GM21447 (cell line): ENCODE results near the gene NUB1.
A peak's percentile ranks its signal among the peaks of the same experiment; 100 is the strongest.

ENCODE experiments used
- ATAC-seq: cut with Tn5 transposase; IDR thresholded peaks from one replicate; pipeline ENCODE4 v1.9.1; 2021; ENCODE audit not compliant: unreplicated experiment

NUB1 gene

DNA sequence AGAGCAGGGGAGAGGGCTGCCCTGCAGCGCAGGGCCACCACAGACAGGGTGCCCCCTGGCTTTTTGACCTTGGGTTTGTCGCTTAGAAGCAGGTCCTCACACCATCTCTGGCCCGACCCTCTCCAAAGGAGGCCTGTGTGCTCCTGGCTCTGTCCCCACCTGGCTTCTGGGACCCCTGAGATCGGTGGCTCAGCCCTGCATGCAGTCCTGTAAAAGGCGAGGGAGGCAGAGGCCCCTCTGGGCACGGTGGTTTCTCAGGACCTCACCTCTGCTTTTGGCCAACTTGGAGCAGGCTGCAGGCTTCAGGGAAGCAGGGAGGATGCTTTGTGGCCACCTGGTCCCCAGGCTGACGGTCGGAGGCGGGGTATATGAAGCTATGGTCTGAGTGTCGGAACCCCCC lies 46.8 kb downstream of the NUB1 start:
- no peak for ATAC-seq

DNA sequence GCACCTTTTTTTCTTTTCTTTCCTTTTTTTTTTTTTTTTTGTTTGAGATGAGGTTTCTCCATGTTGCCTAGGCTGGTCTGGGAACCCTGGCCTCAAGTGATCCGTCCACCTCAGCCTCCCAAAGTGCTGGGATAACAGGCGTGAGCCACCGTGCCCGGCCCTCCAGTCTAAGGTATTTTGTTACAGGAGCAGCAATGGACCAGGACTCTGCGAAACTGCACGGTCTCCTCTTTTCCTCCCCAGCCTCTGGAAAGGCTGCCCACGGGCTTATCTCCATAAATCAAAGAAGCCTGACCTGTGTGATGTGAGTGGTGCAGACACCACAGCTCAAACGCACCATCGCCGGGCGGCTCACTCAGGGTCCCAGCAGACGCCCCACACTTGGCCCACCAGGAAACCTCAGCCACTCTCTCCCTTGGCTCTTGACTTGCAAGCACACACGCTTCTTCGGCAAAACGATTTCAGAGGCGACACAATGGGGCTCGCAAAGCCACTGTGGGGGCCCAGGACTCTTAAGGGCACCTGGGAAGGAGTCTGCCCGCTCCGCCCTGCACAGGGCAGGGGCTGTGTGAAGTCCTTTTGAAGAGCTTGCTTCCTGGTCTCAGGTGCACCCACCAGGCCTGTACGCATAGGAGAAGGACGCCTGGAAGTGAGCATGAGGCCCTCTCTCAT lies 47.6 kb downstream of the NUB1 start:
- no peak for ATAC-seq

DNA sequence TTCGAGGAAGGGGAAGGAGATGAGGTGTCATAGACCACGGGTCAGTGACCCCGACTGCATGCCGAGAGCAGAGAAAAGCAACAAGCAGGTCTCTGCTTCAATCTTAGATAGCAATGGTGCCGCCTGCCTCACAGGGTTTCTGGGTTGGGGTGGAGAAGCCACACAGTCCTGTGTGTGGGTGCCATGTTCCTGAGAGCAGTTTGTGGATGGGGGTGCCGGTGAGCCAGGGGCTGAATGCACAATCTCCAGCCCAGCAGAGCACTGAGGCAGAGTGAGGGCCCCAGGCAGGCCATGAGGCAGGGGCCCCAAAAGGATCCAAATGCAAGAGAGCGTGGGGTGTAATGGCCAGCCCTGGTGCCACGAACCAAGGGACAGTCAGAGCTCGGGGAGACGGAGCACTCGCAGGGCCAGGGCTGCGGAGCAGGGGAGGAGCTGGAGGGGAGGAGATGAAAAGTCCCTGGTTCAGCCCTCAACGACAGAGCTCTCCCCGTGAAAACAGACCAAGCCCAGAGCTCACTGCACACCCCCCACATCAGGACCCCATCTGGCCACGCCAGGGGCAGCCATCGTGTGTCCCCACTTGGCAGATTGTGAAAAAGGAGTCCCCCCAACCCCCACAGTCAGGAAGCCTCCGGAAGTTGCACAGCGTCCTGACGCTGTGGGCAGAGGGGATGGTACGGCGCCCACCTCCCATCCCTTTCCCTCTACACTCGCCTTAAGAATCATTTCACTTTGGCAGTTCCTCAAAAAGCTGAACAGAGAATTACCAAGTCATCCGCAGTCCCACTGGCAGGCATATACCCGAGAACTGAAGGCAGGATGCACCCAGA lies 48.4 kb downstream of the NUB1 start:
- ATAC-seq, result no peak

DNA sequence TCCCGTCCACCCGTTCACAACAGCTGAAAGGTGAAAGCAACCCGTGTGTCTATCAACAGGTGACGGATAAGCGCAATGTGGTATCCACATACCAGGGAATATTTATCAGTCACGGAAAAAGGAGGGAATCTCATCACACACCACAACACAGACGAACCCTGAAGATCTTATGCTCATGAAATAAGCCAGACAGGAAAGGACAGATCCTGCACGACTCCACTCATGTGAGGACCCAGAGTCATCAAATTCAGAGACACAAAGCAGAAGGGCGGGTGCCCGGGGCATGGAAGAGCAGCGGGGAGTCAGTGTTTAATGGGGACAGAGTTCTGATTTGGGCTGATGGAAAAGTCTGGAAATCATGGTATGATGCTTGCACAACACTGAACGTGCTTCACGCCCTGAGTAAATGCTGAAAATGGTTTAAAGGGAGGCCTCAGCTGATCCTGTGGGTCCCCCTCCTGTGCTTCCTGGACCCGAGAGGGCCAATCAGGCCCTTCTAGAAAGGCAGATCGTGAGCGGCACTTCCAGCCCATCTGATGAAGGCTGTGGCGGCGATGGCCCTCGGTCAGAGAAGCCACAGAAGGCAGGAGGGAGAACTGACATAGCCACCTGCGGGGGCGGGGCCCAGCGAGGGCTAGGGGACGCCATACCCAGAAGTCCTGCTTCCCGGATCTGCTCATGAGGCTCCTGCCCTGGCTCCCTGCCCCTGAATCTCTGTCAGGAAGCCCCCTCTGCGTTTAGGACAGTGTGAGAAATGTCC lies 49.2 kb downstream of the NUB1 start:
- ATAC-seq, result no peak

- no peak for ATAC-seq
These were observed 49.7 kb downstream of the NUB1 start for GRCh38 chr7:151391358-151391730.

DNA sequence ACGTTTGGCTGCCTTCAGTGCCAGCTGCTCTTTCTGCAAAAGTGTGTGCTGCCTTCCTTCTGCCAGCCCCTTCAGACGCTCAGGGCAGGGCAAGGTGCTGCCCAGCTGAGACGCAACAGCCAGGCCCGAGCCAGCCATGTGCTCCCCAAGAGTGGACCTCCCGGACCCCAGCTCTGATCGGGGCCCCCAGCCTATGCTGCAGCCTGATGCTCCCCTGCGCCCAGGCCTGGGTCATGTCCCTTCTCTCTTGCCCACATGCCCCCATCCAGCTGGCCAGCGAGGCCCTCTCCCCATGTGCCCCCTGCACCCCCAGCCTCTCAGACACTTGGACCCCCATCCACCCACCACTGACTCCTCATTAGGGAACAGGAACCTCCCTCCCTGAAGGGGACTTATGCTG lies 50.4 kb downstream of the NUB1 start:
- ATAC-seq, result no peak

- ATAC-seq, result no peak
These were observed 50.8 kb downstream of the NUB1 start for GRCh38 chr7:151392426-151392825.

DNA sequence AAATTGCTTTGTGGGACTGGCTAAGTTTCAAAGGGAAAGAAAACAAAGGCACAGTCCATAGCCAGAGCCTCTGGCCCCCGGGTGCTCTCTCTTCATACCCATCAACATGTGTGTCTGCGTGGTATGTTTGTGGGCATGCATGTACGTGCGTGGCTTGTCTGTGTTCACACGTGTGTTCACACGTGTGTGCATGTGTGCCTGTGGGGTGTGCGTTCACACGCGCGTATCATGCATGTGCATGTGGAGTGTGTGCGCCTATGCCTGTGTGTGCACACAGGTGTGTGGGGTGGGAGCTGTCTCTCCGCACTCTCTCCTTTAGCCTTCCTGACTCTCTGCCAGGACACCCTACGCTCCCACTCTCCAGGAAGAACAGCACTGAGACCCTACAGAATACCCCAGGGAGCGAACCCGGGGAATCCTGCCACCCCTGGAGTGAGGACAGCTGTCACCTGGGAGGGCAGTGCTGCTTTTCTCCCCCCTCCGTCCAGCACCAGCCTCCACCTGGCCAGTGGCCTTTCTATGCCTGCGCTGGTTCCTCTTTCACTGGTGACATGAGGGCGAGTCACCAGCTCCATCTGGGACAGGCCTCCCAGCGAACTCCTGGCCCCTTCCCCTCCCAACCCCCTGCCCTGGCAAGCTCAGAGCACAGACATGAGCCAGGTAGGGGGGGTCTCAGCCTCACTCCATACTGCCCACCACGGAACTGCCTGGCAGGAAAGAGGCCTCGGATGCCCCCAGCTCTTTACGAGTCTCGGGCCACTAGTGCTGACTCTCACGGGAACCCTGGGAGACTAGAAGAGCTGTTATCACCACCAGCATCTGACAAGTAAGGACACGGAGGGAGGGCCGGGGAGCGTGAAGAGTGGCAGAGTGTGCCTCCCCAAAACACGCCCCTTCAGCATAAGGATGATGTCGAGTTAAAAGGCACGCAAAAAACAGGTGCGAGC lies 51.7 kb downstream of the NUB1 start:
- no peak for ATAC-seq

DNA sequence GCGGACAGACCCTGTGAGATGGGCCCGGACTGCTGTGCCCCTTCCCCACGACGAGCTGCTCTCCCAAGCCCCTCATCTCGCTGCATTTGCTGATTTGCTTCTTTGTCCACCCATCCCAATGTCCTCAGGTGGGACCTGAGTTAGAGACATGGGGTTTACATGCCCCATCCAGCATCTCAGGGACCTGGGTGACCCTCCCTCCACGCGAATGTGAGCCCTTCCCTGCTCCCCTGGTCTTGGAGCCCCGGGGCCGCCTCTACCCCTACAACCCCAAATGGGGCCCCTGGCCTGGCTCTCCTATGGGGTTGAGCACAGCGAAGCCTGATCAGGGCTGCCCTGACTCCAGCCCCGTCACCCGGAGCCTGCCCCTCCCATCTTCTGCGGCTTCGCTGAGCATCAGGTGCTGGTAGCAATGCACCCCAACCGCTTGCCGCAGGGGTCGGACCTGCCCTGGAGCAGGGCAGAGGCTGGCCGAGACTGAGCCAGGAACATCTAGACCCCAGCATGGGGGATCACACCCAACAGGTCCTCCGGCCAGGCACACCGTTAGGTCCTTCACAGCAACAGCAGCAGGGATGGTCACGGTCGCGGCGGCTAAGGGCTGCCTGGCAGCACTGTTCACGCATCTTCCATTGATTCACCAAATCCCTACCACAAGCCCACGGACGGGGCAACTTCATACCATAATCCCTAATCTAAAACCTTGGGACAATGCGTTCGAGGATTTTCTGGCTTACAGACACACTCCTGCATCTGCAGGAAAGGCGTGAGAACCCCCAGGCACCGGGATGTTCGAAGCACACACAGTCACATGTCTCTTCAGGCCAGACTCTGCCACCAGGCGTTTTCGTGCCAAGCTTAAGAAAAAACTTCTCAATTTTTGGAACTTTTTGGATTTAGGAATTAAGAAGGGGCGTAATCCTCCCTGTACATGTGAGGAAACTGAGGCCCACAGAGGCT lies 52.7 kb downstream of the NUB1 start:
- ATAC-seq, result no peak

GRCh38 chr7:151395036-151395367 lies 53.4 kb downstream of the NUB1 start:
- no peak for ATAC-seq

GRCh38 chr7:151396328-151396970 lies 54.8 kb downstream of the NUB1 start:
- ATAC-seq, result no peak

DNA sequence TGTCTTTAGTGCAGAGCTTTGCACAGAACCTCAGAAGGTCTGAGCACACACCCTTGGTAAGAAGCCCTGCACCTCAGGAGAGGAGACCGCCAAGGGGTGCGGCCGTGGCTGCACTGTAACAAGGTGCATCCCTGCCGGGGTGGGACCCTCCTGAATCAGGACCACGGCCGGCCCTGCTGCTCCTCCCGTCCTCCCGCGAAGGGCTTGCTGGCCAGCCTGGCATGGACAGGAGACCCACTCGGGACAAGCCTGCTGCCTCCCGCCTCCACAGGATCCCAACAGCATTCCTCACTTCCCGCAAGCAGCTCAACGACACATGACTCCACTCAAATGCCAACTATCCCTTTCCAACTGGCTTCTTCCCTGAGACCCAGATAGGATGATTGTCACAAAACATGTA lies 55.4 kb downstream of the NUB1 start:
- ATAC-seq, result no peak

DNA sequence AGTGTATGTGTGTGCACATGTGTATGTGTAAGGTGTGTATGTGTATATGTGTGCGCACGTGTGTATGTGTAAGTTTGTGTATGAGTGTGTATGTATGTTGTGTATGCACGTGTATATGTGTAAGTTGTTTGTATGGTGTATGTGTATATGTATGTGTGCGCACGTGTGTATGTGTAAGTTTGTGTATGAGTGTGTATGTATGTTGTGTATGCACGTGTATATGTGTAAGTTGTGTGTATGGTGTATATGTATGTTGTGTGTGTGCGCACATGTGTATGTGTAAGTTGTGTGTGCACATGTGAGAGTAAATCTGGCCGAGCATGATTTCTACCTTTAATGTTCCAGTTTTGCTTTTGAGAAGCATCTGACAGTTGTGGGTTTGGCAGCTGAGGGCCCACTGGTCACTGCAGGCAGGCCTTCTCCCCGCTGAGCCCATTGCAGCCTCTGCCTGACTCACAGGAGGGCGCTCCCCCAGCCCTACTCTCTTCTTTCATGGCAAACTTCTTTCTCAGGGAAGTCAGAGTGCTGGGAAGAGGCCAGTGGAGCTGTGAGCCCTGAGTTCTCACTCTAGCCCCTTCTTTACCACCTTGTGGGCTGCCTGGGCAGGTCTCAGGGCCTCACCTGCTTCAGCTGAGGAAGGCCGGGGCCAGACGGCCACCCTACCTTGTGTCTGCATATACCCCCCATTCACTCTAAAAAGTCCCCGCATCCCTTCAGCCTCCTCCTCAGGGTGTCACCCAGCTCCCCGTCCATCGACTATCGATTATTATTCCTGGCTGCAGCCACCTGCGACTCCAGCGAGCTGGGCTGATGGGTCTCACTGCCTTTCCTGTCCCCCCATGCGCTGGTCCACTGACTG lies 57.1 kb downstream of the NUB1 start:
- no peak for ATAC-seq

DNA sequence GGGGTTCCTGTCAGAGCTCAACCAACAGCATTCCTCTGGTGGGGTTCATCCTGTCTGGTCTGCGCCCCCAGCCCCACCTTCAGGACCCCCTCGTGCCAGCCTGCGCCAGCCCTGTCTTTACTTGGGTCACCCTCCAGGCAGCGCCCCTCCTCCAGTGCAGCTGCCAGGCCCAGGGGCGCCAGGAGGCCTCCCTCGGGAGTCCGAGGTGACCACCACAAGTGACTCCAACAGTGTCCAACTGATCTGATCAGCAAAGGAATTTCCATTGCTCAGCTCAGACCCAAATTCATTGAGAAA lies 57.6 kb downstream of the NUB1 start:
- no peak for ATAC-seq

- ATAC-seq, result no peak
These were observed 58.3 kb downstream of the NUB1 start for GRCh38 chr7:151399906-151400305.

GRCh38 chr7:151400626-151401315 lies 59.2 kb downstream of the NUB1 start:
- peak; percentile 75 for ATAC-seq

DNA sequence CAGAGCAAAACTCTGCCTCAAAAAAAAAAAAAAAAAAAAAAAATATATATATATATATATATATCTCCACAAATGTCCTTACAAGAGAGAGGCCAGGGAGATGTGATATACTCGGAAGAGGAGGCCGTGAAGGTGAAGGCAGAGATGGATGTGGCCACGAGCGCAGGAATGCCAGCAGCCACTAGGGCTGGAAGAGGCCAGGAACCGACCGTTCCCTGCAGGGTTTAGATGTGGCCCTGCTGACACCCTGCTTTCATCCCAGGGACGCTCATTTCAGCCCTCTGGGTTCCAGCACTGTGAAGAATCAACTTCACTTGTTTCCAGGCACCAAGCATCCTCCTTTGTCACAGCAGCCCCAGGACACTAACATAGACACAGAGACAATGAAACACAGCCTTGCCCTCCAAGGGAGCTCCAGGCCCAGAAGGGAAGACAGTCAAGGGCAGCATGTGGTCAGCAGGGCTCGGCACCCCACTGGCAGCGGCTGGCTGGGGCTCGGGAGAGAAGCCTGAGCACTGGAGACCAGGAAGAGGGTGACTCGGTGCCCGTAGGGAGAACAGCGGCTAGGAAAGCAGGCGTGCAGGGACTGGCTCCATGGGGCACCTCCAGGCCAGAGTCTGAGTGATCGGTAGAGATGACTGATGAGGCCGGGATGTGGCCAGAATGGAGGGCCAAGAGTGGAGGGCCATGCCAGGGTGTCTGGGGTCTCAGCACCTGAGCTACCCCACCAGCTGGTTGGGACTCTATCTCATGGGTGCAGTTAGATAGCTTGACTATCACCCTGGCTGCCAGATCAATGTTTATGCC lies 60.6 kb downstream of the NUB1 start:
- no peak for ATAC-seq
